GM23338 (cell line): Measurements from ENCODE around the gene CIROP. TPM values are rescaled to one million over a fixed set of nuclear protein-coding genes. Genes with fewer than 3 reads are reported as not detected.

ENCODE experiments used
- ATAC-seq: fragments of 200-7000 bp; cut with Tn5 transposase; 3 replicates; pipeline ENCODE4 v1.9.1; 2020
- DNase-seq: peaks from one replicate; pipeline ENCODE4 v3.0.0-alpha.2; 2015; ENCODE audit warnings: low spot score
- H2AFZ ChIP-seq: fragments of 200-600 bp; sonication (generic); 2 replicates; pipeline ENCODE4 v1.8.0; 2016; ENCODE audit warnings: antibody characterized with exemption, mild to moderate bottlenecking, moderate library complexity
- H3F3A ChIP-seq: fragments of 200-600 bp; sonication (generic); replicated peaks from 2 replicates; pipeline ENCODE4 v1.8.0; 2017; ENCODE audit warnings: antibody characterized with exemption, mixed run types, low read depth
- H3K27ac ChIP-seq: fragments of 200-600 bp; sonication (generic); 2 replicates; pipeline ENCODE4 v1.6.1; 2016; ENCODE audit warnings: low read depth
- H3K27me3 ChIP-seq: fragments of 200-600 bp; sonication (generic); 2 replicates; pipeline ENCODE4 v1.8.0; 2016; ENCODE audit warnings: mild to moderate bottlenecking, mixed run types, moderate library complexity; ENCODE audit not compliant: insufficient read depth
- H3K36me3 ChIP-seq: fragments of 200-600 bp; sonication (generic); 2 replicates; pipeline ENCODE4 v1.8.0; 2016; ENCODE audit warnings: mild to moderate bottlenecking; ENCODE audit not compliant: insufficient read depth
- H3K4me1 ChIP-seq: fragments of 200-600 bp; sonication (generic); 2 replicates; pipeline ENCODE4 v1.8.0; 2016; ENCODE audit warnings: mild to moderate bottlenecking, moderate library complexity; ENCODE audit not compliant: insufficient read depth
- H3K4me2 ChIP-seq: fragments of 200-600 bp; sonication (generic); 2 replicates; pipeline ENCODE4 v1.7.1; 2017; ENCODE audit warnings: mixed run types
- H3K4me3 ChIP-seq: fragments of 200-600 bp; sonication (generic); 2 replicates; pipeline ENCODE4 v1.6.1; 2016; ENCODE audit warnings: mixed run types
- H3K79me2 ChIP-seq: fragments of 200-600 bp; sonication (generic); replicated peaks from 2 replicates; pipeline ENCODE4 v1.8.0; 2017; ENCODE audit warnings: mild to moderate bottlenecking; ENCODE audit not compliant: insufficient read depth
- H3K9me2 ChIP-seq: fragments of 200-600 bp; sonication (generic); 2 replicates; pipeline ENCODE4 v1.8.0; 2017; ENCODE audit not compliant: insufficient read depth
- H4K20me1 ChIP-seq: fragments of 200-600 bp; sonication (generic); replicated peaks from 2 replicates; pipeline ENCODE4 v1.8.0; 2017; ENCODE audit warnings: mild to moderate bottlenecking; ENCODE audit not compliant: insufficient read depth
- H3K27ac Mint-ChIP-seq: 2 replicates; pipeline ENCODE4 v1.8.0; 2020; ENCODE audit warnings: inconsistent platforms, mild to moderate bottlenecking, moderate library complexity, mixed read lengths
- H3K27me3 Mint-ChIP-seq: 3 replicates; pipeline ENCODE4 v1.8.0; 2022; ENCODE audit warnings: low read depth, mild to moderate bottlenecking, moderate library complexity, mixed read lengths, inconsistent platforms; ENCODE audit not compliant: insufficient read depth, poor library complexity
- H3K36me3 Mint-ChIP-seq: 3 replicates; pipeline ENCODE4 v1.8.0; 2021; ENCODE audit warnings: low read depth, mild to moderate bottlenecking, inconsistent platforms, moderate library complexity, mixed read lengths
- H3K4me1 Mint-ChIP-seq: 3 replicates; pipeline ENCODE4 v1.8.0; 2020; ENCODE audit warnings: mild to moderate bottlenecking, inconsistent platforms, mixed read lengths
- H3K4me3 Mint-ChIP-seq: 3 replicates; pipeline ENCODE4 v1.8.0; 2021; ENCODE audit warnings: moderate library complexity, mild to moderate bottlenecking, inconsistent platforms, mixed read lengths
- H3K9me3 Mint-ChIP-seq: 3 replicates; pipeline ENCODE4 v1.8.0; 2020; ENCODE audit warnings: moderate library complexity, mild to moderate bottlenecking, inconsistent platforms, mixed read lengths
- CREB1 ChIP-seq: fragments of 250-450 bp; sonication (Bioruptor Pico); IDR thresholded peaks from 2 replicates; pipeline ENCODE4 v1.5.0; 2020; ENCODE audit warnings: low read depth, mild to moderate bottlenecking, moderate library complexity
- ETS1 ChIP-seq: IDR thresholded peaks from 2 replicates; pipeline ENCODE4 v1.6.1; 2016; ENCODE audit warnings: antibody characterized with exemption
- EZH2 ChIP-seq: fragments of 200-600 bp; sonication (generic); IDR thresholded peaks from one replicate; pipeline ENCODE4 v1.8.0; 2017; ENCODE audit warnings: antibody characterized with exemption, mild to moderate bottlenecking, low read depth; ENCODE audit not compliant: unreplicated experiment
- EZH2phosphoT487 ChIP-seq: fragments of 200-600 bp; sonication (generic); IDR thresholded peaks from one replicate; pipeline ENCODE4 v1.8.1; 2018; ENCODE audit warnings: antibody characterized with exemption; ENCODE audit not compliant: unreplicated experiment
- JUNB ChIP-seq: IDR thresholded peaks from one replicate; pipeline ENCODE4 v1.6.1; 2016; ENCODE audit warnings: antibody characterized with exemption; ENCODE audit not compliant: unreplicated experiment
- NANOG ChIP-seq: IDR thresholded peaks from 2 replicates; pipeline ENCODE4 v1.6.1; 2016; ENCODE audit warnings: antibody characterized with exemption, borderline replicate concordance
- POLR2AphosphoS5 ChIP-seq: IDR thresholded peaks from 2 replicates; pipeline ENCODE4 v1.6.1; 2016; ENCODE audit warnings: antibody characterized with exemption, low read depth
- STAT1 ChIP-seq: IDR thresholded peaks from one replicate; pipeline ENCODE4 v1.6.1; 2016; ENCODE audit warnings: antibody characterized with exemption; ENCODE audit not compliant: unreplicated experiment
- ZNF114 ChIP-seq: fragments of 250-450 bp; sonication (Bioruptor Pico); IDR thresholded peaks from 2 replicates; pipeline ENCODE4 v1.5.0; 2020; ENCODE audit warnings: mild to moderate bottlenecking, moderate library complexity
- ZNF462 ChIP-seq: fragments of 250-450 bp; sonication (Bioruptor Pico); IDR thresholded peaks from 2 replicates; pipeline ENCODE4 v1.5.0; 2020; ENCODE audit warnings: mild to moderate bottlenecking, moderate library complexity
- polyA plus RNA-seq: library from polyadenylated mRNA; unstranded; fragments of >200 nt; fragmentation: Nextera tagmentation; extraction: Ambion mirVana; gene quantifications from 2 replicates; pipeline ENCODE4 v1.2.1, GENCODE V29; 2016
- total RNA-seq: library from RNA; depleted of rRNA; stranded (reverse); fragments of >200 nt; shearing (Covaris generic); gene quantifications from 2 replicates; pipeline ENCODE4 v1.2.3, GENCODE V29; 2014
- TF ChIP-seq, protein P1 (sequence below), 2 experiments: fragments of 200-600 bp in 1 of 2; sonication (generic) in 1 of 2; conservative IDR thresholded peaks; 2 replicates each; pipeline versions ENCODE4 v1.5.1 to v1.6.1; 2016 to 2017; ENCODE audit warnings: antibody characterized with exemption in 2 of 2, low read depth in 2 of 2, mild to moderate bottlenecking in 2 of 2, moderate library complexity in 1 of 2

CIROP gene
- total and polyA plus RNA-seq, 2 experiments from 2014 or later = not detected

DNA sequence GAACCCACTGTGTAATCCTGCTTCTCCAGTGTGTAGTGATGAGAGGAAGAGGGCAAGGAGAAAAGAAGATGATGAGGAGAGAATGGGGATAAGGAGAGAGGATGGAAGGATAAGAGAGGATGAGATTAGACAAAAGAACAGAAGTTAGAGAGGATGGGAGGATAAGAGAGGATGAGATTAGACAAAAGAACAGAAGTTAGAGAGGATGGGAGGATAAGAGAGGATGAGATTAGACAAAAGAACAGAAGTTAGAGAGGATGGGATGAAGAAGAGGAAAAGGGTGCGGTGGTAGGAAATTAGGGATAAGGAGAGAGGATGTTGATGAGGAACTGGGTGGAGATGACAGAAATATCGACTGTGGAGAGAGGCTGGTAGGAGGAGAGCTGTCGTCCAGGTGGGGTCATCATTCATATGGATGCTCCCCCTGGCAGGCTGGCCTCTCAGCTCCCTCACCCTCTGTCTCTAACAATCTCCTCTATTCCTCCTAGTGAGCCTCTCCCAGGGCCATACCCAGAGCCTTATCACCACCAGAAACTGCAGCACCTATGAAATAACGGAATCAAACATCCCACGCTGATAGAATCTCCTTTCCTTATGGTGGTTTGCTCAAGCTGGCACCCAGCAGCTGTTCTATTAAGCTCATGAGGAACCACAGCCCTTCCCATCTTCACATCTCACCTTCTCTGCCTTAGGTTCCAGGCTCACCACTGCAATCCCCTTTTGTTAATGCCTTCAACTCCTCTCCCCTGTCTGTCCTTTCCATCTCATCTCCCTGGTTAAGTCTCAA is 6.0 kb upstream of the CIROP start (continued):
- TF ChIP-seq ZNF462 (CRISPR knock-in tag) (no peak), CREB1 (CRISPR knock-in tag) (no peak), EZH2 (no peak), POLR2AphosphoS5 (no peak)

- Histone ChIP-seq H3K79me2 (no peaks in the 10 kb centered on the region), H3K36me3 (no peaks in the 10 kb centered on the region), H3K4me3 (no peak overlapping the region), H3K9me2 (0 out of 2 replicates have a peak, but pooled peaks cover 4% of the 10 kb centered on the region), H3K4me1 (peaks cover 20% of the 10 kb centered on the region), H3F3A (no peaks in the 10 kb centered on the region), H4K20me1 (no peaks in the 10 kb centered on the region), H3K4me2 (no peak overlapping the region), H2AFZ (no peak overlapping the region), H3K27me3 (no peaks in the 10 kb centered on the region), H3K27ac (no peak overlapping the region)
- H3K27me3 Mint-ChIP-seq = peaks cover 11% of the 10 kb centered on the region
- H3K27ac Mint-ChIP-seq = no peak overlapping the region
- H3K4me1 Mint-ChIP-seq = peaks cover 34% of the 10 kb centered on the region
- H3K9me3 Mint-ChIP-seq = peaks cover 5% of the 10 kb centered on the region; the same call in 2 of the 3 replicates
- no peak overlapping the region for H3K4me3 Mint-ChIP-seq
- no peak for DNase-seq
- no peak for ATAC-seq
- H3K36me3 Mint-ChIP-seq = peaks cover 4% of the 10 kb centered on the region; the same call in 1 of the 3 replicates
- no peak for TF ChIP-seq EZH2phosphoT487
- TF ChIP-seq STAT1 = no peak
- no peak for TF ChIP-seq EZH2
- no peak for TF ChIP-seq ETS1
- TF ChIP-seq ZNF114 (CRISPR knock-in tag) = no peak
- no peak for TF ChIP-seq POLR2AphosphoS5
- no peak for TF ChIP-seq CREB1 (CRISPR knock-in tag)
- TF ChIP-seq, protein P1, sequence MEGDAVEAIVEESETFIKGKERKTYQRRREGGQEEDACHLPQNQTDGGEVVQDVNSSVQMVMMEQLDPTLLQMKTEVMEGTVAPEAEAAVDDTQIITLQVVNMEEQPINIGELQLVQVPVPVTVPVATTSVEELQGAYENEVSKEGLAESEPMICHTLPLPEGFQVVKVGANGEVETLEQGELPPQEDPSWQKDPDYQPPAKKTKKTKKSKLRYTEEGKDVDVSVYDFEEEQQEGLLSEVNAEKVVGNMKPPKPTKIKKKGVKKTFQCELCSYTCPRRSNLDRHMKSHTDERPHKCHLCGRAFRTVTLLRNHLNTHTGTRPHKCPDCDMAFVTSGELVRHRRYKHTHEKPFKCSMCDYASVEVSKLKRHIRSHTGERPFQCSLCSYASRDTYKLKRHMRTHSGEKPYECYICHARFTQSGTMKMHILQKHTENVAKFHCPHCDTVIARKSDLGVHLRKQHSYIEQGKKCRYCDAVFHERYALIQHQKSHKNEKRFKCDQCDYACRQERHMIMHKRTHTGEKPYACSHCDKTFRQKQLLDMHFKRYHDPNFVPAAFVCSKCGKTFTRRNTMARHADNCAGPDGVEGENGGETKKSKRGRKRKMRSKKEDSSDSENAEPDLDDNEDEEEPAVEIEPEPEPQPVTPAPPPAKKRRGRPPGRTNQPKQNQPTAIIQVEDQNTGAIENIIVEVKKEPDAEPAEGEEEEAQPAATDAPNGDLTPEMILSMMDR (conservative IDR thresholded peaks at IDR 0.05; ENCODE audit: low read depth in 2 of 2) = no peak
- no peak for TF ChIP-seq JUNB
- TF ChIP-seq NANOG = no peak
These were observed 5.0 kb upstream of the CIROP start for GRCh38 chr14:23109769-23110168.
